ENCODE data around the gene BCL11A. TPM values are rescaled to one million over a fixed set of nuclear protein-coding genes. Genes with fewer than 3 reads are reported as not detected.

BCL11A gene
- total RNA-seq, 3 donors from 2014 or later (not counting 1 experiment from before 2014, with no cell fraction given) = 2.6 to 3.5 (median 3.0) TPM

GRCh38 chr2:60589104-60589503 is 35.6 kb upstream of the BCL11A start:
- DNase-seq (no peak), ATAC-seq (no peak)
- Mint-ChIP-seq H3K27me3 (ENCODE audit: low read depth in 2 of 2) (peaks cover 20 to 44% of the 10 kb centered on the region in 2 donors), H3K27ac (no peak overlapping the region), H3K4me3 (no peak overlapping the region), H3K36me3 (peaks cover 9% of the 10 kb centered on the region), H3K9me3 (peaks cover 3 to 5% of the 10 kb centered on the region in 2 donors), H3K4me1 (no peaks in the 10 kb centered on the region)
- H3K4me3 ChIP-seq (ENCODE audit: low read length) = no peak overlapping the region
- peaks cover 2% of the 10 kb centered on the region for H3K27me3 ChIP-seq (ENCODE audit: control insufficient read depth, insufficient read depth, low read length)
- intact Hi-C loops (cut with micrococcal nuclease) = loop anchor here (10.0 kb wide), 1 partner anchor 1284 kb away; no protein-coding TSS in a partner anchor
- H3K36me3 ChIP-seq (ENCODE audit: control insufficient read depth, insufficient read depth, low read length) = no peaks in the 10 kb centered on the region
- no peak for TF ChIP-seq CTCF (IDR thresholded peaks at IDR 0.05)
- H3K27ac ChIP-seq (ENCODE audit: low read length) = no peak overlapping the region
- no peaks in the 10 kb centered on the region for H3K4me1 ChIP-seq (ENCODE audit: control insufficient read depth, insufficient read depth, low read length)
- H3K9me3 ChIP-seq (ENCODE audit: control insufficient read depth, insufficient read depth, low read length) = no peaks in the 10 kb centered on the region

- WGBS (ENCODE audit: insufficient coverage) = 83% methylated on average over 6 of the region's 6 CpGs
- Histone ChIP-seq H3K36me3 (ENCODE audit: control insufficient read depth, insufficient read depth, low read length) (no peaks in the 10 kb centered on the region), H3K27me3 (ENCODE audit: control insufficient read depth, insufficient read depth, low read length) (peaks cover 5% of the 10 kb centered on the region), H3K4me3 (ENCODE audit: low read length) (no peak overlapping the region), H3K27ac (ENCODE audit: low read length) (no peak overlapping the region), H3K4me1 (ENCODE audit: control insufficient read depth, insufficient read depth, low read length) (peaks cover 5% of the 10 kb centered on the region), H3K9me3 (ENCODE audit: control insufficient read depth, insufficient read depth, low read length) (no peaks in the 10 kb centered on the region)
- no peaks in the 10 kb centered on the region for H3K9me3 Mint-ChIP-seq
- no peak for TF ChIP-seq CTCF (IDR thresholded peaks at IDR 0.05)
- no peak overlapping the region for H3K4me3 Mint-ChIP-seq
- DNase-seq (no peak), ATAC-seq (no peak)
- no peak overlapping the region for H3K27ac Mint-ChIP-seq
- no peaks in the 10 kb centered on the region for H3K36me3 Mint-ChIP-seq
- peaks cover 27 to 32% of the 10 kb centered on the region in 2 donors for H3K27me3 Mint-ChIP-seq (ENCODE audit: low read depth in 2 of 2)
- H3K4me1 Mint-ChIP-seq = peaks cover 0 to 4% of the 10 kb centered on the region in 2 donors
- intact Hi-C loops (cut with micrococcal nuclease) = loop anchor here (10.0 kb wide), 1 partner anchor 1281 kb away; no protein-coding TSS in a partner anchor
Measured at GRCh38 chr2:60586081-60586480, 32.6 kb upstream of the BCL11A start.

GRCh38 chr2:60585276-60585675 is 31.8 kb upstream of the BCL11A start:
- no peaks in the 10 kb centered on the region for H3K36me3 Mint-ChIP-seq
- ATAC-seq = no peak
- Histone ChIP-seq H3K4me3 (ENCODE audit: low read length) (no peak overlapping the region), H3K27ac (ENCODE audit: low read length) (no peak overlapping the region), H3K27me3 (ENCODE audit: control insufficient read depth, insufficient read depth, low read length) (peaks cover 9% of the 10 kb centered on the region), H3K36me3 (ENCODE audit: control insufficient read depth, insufficient read depth, low read length) (no peaks in the 10 kb centered on the region), H3K4me1 (ENCODE audit: control insufficient read depth, insufficient read depth, low read length) (peaks cover 5% of the 10 kb centered on the region), H3K9me3 (ENCODE audit: control insufficient read depth, insufficient read depth, low read length) (no peaks in the 10 kb centered on the region)
- H3K27me3 Mint-ChIP-seq (ENCODE audit: low read depth in 2 of 2) = peaks cover 30 to 32% of the 10 kb centered on the region in 2 donors
- H3K9me3 Mint-ChIP-seq = no peaks in the 10 kb centered on the region
- TF ChIP-seq CTCF (IDR thresholded peaks at IDR 0.05) = no peak
- H3K27ac Mint-ChIP-seq = no peak overlapping the region
- DNase-seq = no peak
- intact Hi-C loops (cut with micrococcal nuclease) = loop anchor here (10.0 kb wide), 1 partner anchor 1280 kb away; no protein-coding TSS in a partner anchor
- WGBS (ENCODE audit: insufficient coverage) = 92% methylated on average over 25 of the region's 25 CpGs
- no peak overlapping the region for H3K4me3 Mint-ChIP-seq
- H3K4me1 Mint-ChIP-seq = peaks cover 0 to 4% of the 10 kb centered on the region in 2 donors

GRCh38 chr2:60583604-60584003 is 30.1 kb upstream of the BCL11A start:
- H3K27me3 Mint-ChIP-seq (ENCODE audit: low read depth in 2 of 2) = peaks cover 37 to 47% of the 10 kb centered on the region in 2 donors
- no peaks in the 10 kb centered on the region for H3K9me3 Mint-ChIP-seq
- H3K36me3 Mint-ChIP-seq = no peaks in the 10 kb centered on the region
- ATAC-seq (no peak), DNase-seq (no peak)
- H3K4me3 Mint-ChIP-seq = no peak overlapping the region
- no peak overlapping the region for H3K27ac Mint-ChIP-seq
- peaks cover 0 to 4% of the 10 kb centered on the region in 2 donors for H3K4me1 Mint-ChIP-seq
- Histone ChIP-seq H3K4me3 (ENCODE audit: low read length) (no peak overlapping the region), H3K27me3 (ENCODE audit: control insufficient read depth, insufficient read depth, low read length) (peaks cover 9% of the 10 kb centered on the region), H3K27ac (ENCODE audit: low read length) (no peak overlapping the region), H3K9me3 (ENCODE audit: control insufficient read depth, insufficient read depth, low read length) (no peaks in the 10 kb centered on the region), H3K4me1 (ENCODE audit: control insufficient read depth, insufficient read depth, low read length) (peaks cover 5% of the 10 kb centered on the region), H3K36me3 (ENCODE audit: control insufficient read depth, insufficient read depth, low read length) (no peaks in the 10 kb centered on the region)
- intact Hi-C loops (cut with micrococcal nuclease) = loop anchor here (5.0 to 10.0 kb wide), 2 partner anchors 1279 to 1556 kb away; no protein-coding TSS in a partner anchor
- WGBS (ENCODE audit: insufficient coverage) = 72% methylated on average over 4 of the region's 5 CpGs
- no peak for TF ChIP-seq CTCF (IDR thresholded peaks at IDR 0.05)
